ENCODE results near the gene FHAD1.

FHAD1 gene

DNA sequence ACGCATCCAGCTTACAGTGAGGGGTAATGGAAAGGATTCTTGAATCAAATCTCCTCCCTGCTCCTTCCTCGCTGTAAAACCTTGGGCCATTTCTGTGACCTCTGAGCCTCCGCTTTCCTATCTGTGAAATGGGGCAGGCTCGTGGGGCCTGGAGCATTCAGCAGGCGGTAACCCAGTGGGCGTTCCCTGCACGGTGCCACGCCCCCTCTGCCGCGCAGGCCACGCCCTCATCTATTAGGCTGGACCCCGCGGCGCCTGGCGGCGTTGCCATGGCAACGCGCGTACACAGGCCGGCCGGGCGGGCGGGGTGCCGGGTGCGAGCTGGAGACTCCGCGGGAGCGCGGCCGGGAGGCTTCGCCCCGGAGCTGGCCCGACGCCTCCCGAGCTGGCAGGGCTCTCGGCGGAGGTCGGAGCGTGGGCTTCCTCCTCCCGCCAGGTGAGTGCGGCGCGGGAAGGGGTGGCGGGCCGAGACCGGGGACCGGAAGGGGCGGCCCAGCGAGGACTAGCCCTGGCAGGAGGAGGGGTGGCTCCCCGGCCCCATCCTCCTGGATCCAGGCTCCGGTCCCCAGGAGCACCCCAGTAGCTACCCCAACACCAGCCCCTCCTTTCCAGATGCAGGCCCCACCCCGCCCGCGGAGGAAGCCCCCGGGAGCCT, at the start of gene FHAD1:
TSS of gene FHAD1 (plus strand) at position 264 of the 655 bp plus-strand sequence. CDS start 4,562 bp downstream, outside the sequence.
- Histone ChIP-seq H3K4me3 (peak within 1 kb of the TSS; percentile 23 to 48 (median 37)), H3K27ac (peak within 1 kb of the TSS in 2 of 21 experiments; percentile 8 to 28)

DNA sequence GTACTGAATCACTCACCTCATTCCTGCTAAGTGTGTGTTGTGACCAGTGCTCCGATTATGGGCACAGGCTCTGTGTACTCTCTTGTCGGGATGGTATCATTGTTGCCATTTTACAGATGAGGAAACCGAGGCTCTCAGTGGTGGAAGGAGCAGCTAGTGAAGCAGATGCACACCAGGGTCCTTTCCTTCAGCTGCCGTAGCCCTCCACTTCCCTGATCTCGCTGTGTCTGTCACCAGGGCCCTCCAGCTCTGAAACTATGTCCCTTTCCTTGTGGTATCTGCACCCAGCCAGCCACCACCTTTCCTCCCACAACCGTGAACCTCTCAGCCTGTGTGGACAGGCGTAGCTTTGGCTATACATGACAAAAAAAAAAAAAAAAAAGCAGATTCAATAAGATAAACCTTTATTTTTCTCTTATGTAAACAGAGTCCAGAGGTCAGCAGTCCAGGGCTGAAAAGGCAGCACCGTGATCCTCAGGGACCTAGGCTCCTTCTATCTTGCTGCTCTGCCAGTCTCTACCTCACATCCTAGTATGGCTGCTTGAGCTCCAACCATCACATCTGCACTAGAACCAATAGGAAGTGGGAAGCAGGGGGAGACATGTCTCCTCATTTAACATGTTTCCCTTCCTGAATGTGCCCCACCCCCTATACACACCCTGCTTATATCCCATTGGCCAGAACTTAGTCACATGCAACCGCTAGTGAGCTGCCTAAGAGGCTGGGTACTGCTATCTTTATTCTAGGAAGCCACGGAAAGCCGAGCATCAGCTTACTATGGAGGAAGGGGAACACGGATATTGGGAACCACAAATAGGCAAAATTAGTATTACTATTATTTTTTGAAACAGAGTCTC, 49.2 kb upstream of the FHAD1 start:
- no peak overlapping the region for H3K4me3 ChIP-seq

DNA sequence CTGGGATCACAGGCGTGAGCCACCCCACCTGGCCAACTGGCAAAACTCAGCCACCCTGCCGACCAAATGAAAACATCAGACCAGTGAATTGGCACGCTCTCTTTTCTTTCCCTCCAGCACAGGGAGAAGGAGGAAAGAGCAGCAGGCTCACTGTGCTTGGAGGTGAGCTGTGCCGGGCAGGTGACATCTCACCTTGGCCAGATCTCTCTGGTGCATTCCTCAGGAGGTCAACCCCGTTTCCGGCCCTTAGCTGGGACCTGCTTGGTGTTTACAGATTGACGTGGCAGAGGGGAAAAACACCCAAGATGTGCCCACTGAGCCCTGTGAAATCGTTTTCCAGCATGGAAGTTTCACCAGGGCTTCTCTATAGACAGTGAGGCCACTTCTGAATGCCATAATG, 48.3 kb upstream of the FHAD1 start:
- no peak overlapping the region for H3K27ac ChIP-seq
- H3K4me3 ChIP-seq, result no peak overlapping the region

More for the DNA sequence above, 49.2 kb upstream of the FHAD1 start:
- no peak overlapping the region for H3K27ac ChIP-seq

DNA sequence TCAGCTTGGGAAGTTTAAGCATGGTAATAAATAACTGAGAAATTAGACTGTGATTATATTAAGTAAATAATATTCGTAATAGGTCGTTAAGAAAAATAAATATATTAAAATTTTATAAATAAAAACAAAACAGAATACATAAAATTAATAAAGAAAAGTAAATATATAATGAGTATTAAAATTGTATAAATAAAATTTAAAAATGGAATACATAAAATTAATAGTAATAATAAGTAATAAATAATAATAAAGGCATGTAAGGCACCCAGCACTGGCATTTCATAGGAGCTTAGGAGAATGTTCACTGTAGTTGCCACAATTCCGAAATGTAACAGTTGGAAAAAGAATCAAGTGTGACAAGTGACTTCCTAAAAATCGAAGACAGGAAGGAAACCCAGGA, 45.8 kb upstream of the FHAD1 start:
- Histone ChIP-seq H3K4me3 (no peak overlapping the region), H3K27ac (peak overlapping the region in 3 of 21 experiments; percentile 7 to 49 (median 39))

DNA sequence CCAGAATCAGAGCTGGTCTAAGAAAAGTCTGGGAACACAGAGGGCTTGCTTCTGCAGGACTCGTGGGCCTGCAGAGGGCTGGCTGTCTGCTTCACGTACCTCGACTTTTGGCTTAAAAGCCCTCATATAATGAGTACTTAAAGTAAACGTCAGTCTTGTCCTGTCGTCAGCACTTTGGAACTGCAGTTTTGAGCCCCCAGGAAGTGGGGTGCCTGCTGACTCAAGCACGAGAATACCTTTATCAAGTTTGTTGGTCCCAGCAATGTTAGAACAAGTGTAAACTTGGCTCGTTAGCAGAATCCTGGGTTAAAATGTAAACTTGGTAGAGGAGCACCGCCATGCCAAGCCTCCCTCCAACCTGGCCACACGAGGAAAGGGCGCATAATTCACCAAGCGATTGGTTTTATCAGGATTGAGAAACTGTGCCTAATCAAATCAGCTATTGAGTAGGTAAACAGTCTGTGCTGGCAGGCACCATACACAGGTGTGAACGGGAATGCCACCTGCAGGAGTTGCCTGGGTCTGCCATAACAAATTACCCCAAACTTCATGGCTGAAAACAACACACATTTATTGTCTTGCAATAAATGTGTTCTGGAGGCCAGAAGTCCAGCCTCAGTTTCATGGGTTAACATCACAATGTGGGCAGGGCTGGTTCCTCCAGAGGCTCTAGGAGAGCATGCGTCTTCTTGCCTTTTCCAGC, 45.0 kb upstream of the FHAD1 start:
- Histone ChIP-seq H3K4me3 (no peak overlapping the region), H3K27ac (peak overlapping the region in 1 of 21 experiments; percentile 7)

DNA sequence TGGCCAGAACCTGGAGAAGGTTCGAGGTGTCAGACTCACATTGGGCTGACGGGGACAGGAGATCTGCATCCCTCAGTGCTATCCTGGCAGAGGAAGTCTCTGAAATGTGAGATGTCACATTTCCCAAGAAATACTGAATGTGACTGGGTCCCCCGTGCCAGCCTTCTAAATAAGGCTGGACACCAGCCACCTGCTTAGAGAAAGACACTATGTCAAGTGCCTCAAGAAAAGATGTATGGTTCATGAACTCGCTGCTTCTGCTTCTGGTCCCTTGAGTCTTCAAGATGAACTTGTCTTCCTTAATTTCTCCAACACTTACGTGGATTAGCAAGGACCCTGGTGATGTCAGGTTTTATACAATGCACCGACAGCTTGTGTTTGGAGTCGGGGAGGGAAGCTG, 42.1 kb upstream of the FHAD1 start:
- Histone ChIP-seq H3K27ac (no peak overlapping the region), H3K4me3 (no peak overlapping the region)

DNA sequence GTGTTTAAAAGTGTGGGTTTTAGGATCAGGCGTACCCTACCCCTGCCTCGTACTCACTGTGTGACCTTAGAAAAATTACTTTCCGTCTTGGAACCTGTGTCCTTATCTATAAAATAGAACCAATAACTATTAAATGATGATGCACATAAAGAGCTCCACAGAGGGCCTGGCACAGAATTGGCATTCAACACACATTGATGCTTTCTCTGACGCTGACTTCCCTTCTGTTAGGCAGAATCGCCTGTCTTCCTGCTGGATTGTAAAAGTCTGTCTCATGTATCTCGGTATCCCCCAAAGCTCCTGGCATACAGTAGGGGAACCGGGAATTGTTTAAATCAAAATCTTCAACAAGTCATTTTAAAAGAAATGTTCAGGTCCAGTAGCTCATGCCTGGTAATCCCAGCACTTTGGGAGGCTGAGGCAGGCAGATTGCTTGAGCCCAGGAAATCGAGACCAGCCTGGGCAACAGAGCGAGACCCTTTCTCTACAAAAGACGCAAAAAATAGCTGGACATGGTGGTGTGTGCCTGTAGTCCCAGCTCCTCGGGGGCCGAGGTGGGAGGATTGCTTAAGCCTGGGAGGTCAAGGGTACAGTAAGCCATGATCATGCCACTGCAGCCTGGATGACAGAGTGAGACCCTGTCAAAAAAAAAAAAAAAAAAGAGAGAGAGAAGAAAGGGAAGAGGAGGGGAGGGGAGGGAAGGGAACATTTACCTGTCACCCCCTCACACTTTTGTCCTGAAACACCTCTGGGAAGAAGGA, 41.3 kb upstream of the FHAD1 start:
- Histone ChIP-seq H3K27ac (no peak overlapping the region), H3K4me3 (no peak overlapping the region)

DNA sequence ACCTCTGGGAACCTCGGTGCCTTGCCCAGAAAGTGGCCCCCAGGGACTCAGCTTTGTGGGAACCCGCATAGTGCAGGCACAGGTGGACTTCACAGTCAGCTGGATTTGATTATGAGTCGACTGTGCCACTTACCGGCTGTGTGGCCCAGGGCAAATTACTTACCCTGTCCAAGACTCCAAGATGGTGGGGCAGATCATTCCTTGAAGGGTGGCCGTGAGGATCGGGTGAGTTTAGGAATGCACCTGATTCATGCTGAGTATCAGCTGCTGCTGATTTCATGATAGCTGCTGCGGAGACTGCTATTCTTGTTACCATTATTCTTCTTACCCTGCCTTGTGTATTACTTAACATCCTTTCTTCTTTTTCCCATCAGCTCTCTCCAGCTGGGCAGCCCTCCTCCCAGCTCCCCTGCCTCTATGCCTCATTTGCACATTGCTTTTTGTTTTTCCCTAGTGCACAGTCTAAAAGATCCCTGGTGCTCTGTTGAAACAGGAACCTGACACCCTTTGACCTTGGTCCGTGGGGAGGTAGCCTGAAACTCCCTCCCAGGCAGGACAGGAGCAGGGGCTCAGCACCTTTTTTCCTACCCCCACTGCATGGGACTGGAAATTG, 40.5 kb upstream of the FHAD1 start:
- H3K27ac ChIP-seq, result no peak overlapping the region
- H3K4me3 ChIP-seq, result no peak overlapping the region

DNA sequence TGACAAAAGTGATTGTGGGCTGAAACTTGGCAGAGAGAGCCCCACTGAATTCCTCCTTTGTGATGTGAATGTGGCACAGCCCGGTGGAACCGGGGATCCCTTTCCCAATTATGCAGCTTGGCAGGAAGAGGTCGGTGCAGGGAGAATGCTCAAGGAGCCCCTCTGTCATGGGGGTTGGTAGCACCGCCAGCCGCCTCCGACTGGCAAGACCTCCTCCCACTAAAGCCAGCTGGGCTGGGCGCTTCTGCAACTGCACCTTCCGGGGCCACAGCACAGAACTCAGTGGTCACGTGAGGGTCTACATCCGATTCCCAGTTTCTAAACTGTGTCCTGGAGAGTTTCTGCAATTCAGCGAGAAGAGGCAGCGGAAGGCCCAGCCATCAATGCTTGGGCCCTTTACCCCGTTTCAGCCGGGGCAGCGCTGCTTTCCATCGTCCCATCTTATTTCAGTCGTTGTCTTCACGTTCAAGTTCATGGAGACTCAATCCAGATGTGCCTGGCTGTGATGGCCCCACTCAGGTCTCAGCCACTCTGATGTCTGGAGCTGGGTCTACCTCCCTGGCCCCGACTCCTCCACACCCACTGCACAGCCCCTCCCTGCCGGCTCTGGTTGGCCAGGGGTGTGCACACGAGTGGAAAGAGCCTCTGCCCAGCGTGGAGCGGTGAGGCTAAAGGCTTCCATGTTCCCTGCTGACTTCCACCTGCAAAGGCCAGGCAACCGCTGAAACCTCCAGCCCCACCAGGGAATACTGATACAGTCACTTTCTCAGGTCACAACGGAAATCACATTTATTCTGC, 39.8 kb upstream of the FHAD1 start:
- H3K27ac ChIP-seq, result peak overlapping the region in 1 of 21 experiments; percentile 3
- H3K4me3 ChIP-seq, result no peak overlapping the region

DNA sequence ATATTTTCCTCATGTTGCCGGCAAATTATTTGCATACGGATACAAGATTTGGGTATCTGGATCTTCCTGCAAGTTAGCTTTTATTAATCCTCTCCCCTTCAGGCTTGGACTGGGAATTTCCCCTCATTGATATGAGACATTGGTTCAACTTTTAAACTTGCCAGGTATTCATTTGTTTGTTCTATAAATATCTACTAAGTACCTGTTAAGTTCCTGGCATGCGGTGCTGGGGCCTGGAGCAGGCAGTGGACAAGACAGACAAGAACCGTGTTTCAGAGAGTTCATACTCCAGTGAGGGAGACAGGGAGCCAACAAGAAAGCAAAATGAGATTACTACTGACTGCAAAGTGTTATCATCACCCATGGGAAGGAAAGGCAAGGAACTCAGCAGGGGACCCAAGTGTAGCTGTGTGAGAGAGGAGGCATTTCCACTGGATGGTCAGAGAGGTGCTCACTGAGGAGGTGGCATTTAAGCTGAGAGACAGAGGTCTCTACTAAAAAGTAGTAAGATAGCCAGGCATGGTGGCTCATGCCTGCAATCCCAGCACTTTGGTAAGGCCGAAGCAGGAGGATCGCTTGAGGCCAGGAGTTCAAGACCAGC, 39.1 kb upstream of the FHAD1 start:
- Histone ChIP-seq H3K4me3 (no peak overlapping the region), H3K27ac (no peak overlapping the region)

DNA sequence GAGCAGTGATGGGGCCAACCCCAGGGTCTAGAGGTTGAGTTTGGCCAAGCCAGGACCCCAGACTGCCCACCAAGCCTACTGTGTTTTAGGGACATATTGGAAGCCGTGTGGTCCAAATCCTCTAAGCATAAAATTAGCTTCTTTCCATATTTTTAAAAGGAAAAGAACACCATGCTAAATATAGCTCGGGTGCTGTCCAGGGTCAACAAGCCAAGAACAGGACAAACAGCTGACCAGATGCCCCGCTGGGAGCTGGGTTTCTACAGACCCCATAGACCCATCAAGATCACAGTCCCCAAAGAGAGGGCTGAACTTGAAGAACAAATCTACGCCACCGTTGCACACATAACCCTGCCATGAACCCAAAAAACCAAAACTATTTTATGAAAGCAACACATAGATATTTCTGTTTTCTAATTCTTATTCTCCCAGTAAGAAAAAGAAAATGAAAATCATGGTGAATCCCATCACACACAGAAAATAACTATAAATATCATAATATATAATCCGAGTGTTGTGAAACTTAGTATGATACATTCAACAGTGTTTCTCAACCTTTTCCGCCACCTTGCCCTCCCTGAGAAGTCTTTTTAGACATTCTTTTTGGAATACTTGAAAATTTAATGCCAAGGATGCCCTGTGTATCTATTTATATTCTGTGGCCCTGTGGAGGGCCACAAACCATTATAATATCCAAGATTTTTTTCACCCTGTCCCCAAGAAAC, 36.2 kb upstream of the FHAD1 start:
- Histone ChIP-seq H3K4me3 (no peak overlapping the region), H3K27ac (no peak overlapping the region)

DNA sequence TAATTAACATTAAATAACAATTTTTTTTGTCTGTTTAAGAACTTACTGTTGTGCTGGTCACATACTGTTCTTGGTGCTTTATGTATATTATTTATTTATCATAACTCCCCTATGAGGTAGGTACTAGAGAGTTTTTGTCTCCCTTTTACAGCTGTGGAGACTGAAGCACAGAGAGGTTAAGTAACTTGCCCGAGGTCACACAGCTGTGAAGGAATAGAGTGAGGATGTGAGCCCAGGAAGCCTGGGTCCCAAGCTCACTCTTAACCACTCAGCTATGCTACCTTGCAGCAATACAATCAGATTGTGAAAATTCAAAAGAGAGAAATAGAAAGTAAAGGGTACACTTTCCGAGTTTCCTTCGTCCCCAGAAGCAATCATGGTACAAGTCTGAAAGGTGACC, 35.6 kb upstream of the FHAD1 start:
- Histone ChIP-seq H3K27ac (no peak overlapping the region), H3K4me3 (no peak overlapping the region)

DNA sequence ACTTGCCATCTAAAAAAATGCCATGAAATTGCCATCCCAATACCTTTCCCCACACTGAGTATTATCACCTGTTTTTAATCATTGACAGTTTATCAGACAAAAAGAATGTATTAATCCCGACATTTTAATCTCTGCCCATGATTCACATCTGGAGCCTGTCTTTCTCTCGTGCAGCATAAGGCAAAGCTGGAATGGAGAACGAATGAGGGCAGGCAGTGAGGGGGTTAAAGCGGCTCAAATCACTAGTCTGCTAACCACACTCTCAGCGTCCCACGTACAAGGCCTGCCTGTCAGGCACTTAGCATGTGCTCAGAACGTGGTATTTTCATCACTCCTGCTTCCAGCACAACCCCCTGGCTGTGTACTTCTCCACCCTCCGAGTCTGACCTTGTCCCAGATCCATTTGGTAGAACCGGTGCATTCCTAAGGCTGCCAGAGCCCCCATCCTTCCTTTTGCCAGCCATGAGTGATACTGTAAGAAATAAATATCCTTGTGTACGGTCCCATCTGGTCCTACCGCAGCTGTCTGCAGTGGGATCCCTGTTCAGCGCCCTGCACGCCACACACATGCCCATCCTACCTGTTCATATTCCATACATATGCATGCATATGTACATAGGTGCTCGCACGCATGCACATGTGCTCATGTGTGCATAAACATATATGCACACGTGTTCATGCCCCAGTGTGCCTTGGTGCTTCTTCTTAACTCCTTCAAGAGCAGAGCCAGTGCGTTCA, 34.6 kb upstream of the FHAD1 start:
- Histone ChIP-seq H3K27ac (no peak overlapping the region), H3K4me3 (no peak overlapping the region)

DNA sequence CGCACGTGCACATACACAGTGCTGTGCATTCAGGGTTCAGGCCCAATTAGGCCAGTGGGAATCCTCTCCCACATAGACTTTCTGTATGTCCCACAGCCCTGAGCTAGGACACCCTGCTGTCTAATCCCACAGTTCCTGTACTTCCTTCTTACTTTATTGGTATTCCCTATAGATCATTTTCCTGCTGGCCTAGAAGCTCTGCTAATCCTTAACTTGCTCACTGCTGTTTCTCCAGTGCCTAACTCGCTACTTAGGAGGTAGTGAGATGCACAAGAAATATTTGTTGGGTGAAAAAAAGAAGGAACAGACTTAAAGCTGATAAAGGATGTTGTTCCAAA, 34.1 kb upstream of the FHAD1 start:
- H3K4me3 ChIP-seq, result no peak overlapping the region
- no peak overlapping the region for H3K27ac ChIP-seq

DNA sequence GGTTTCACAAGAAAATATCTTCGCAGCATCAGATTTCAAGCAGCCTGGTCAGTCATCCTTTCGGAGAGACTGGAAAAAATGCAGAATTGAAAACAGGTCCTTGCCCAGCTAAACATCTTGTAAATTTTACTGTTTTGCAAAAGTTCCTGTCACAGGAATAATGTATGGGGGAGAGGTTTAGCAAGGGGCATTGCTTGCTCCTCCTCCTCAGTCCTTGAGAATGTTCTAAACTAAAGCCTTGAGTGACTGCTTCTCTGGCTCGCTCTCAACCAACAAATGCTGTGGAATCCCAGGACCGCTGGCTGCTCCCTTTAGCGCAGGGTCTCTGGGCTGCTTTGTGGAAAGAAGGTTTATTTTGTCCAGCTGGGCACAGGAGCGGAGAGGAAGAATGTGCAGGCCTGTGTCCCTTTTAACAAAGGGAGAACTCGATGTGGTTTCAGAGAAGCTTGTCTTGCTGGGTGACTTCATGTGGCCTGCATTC, 33.6 kb upstream of the FHAD1 start:
- Histone ChIP-seq H3K4me3 (no peak overlapping the region), H3K27ac (peak overlapping the region in 1 of 21 experiments; percentile 25)

DNA sequence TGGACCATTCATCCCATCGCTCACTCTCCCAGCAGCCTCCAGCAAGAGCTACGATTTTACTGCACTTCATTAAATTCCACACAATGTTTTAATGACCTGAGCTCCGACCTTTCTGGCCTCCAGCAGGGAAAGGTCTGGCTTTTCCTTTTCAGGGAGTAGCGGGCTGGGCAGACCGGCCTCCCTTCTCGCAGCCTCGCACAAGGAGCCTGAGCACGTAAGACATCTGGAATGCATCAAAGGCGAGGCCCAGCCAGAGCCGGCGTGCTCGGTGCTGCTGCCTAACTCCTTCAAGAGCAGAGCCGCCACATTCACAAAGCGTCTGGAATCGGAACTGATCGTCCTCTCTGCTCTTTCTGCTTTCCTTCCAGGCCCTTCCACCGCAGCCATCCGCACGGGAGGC, 32.5 kb upstream of the FHAD1 start:
- H3K27ac ChIP-seq, result peak overlapping the region in 1 of 21 experiments; percentile 25
- H3K4me3 ChIP-seq, result no peak overlapping the region

DNA sequence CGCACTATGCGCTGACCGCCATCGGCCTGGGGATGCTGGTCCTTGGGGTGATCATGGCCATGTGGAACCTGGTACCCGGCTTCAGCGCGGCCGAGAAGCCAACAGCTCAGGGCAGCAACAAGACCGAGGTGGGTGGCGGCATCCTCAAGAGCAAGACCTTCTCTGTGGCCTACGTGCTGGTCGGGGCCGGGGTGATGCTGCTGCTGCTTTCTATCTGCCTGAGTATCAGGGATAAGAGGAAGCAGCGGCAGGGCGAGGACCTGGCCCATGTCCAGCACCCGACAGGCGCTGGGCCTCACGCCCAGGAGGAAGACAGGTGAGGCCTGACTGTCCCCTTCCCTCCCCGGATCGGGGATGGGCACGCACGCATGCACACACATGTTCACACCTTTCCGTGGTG, 31.9 kb upstream of the FHAD1 start:
- no peak overlapping the region for H3K4me3 ChIP-seq
- H3K27ac ChIP-seq, result peak overlapping the region in 1 of 21 experiments; percentile 25
